Naive thymus-derived CD4-positive, alpha-beta T cell (primary cell): ENCODE data around the gene SEMA3F. TPM values are rescaled to one million over a fixed set of nuclear protein-coding genes. Genes with fewer than 3 reads are reported as not detected.

ENCODE experiments used
- ATAC-seq: fragments of 150-1000 bp; cut with Tn5 transposase; 2 replicates; pipeline ENCODE4 v1.10.0; 2021; ENCODE audit warnings: mild to moderate bottlenecking, moderate library complexity
- CTCF ChIA-PET: fragments of 350-600 bp; sonication (Branson Sonifier 250); formaldehyde crosslinking; loops from one replicate; lab custom pipeline; 2021; ENCODE audit warnings: antibody characterized with exemption; lab: Charles Lee
- POLR2A ChIA-PET: fragments of 350-600 bp; sonication (Branson Sonifier 250); formaldehyde crosslinking; loops from one replicate; lab custom pipeline; 2021; ENCODE audit warnings: antibody characterized with exemption, inconsistent platforms; lab: Charles Lee
- DNase-seq, 9 donors: peaks; one replicate each; pipeline versions ENCODE4 v3.0.0 to v3.0.0-alpha.2; 2020 to 2022; ENCODE audit warnings: mixed read lengths in 1 of 9
- H3K27ac ChIP-seq: one replicate; pipeline ENCODE4 v1.7.0; 2013; ENCODE audit warnings: mild to moderate bottlenecking, low read depth, low read length, moderate library complexity
- H3K27me3 ChIP-seq, 2 donors: one replicate each; pipeline ENCODE4 v1.7.0; 2013; ENCODE audit warnings: low read length in 2 of 2, mild to moderate bottlenecking in 2 of 2, moderate library complexity in 2 of 2; ENCODE audit not compliant: control insufficient read depth in 2 of 2, insufficient read depth in 2 of 2
- H3K36me3 ChIP-seq, 3 experiments: 1 replicate in 2 of 3; 2 replicates in 1 of 3; pipeline ENCODE4 v1.7.0; 2013; ENCODE audit warnings: low read length in 3 of 3, mild to moderate bottlenecking in 3 of 3, moderate library complexity in 1 of 3; ENCODE audit not compliant: insufficient read depth in 3 of 3, control insufficient read depth in 2 of 3
- H3K4me1 ChIP-seq, 2 donors: one replicate each; pipeline ENCODE4 v1.7.0; 2013; ENCODE audit warnings: low read length in 2 of 2, mild to moderate bottlenecking in 2 of 2, moderate library complexity in 1 of 2; ENCODE audit not compliant: control insufficient read depth in 2 of 2, insufficient read depth in 2 of 2
- H3K4me3 ChIP-seq: 2 replicates; pipeline ENCODE4 v1.7.0; 2013; ENCODE audit warnings: mild to moderate bottlenecking, low read length
- H3K9me3 ChIP-seq, 3 experiments: 1 replicate in 2 of 3; 2 replicates in 1 of 3; pipeline ENCODE4 v1.7.0; 2013; ENCODE audit warnings: low read length in 3 of 3; ENCODE audit not compliant: control insufficient read depth in 2 of 3
- H3K27ac Mint-ChIP-seq, 9 donors: one replicate each; pipeline ENCODE4 v1.8.0; 2020 to 2022; ENCODE audit warnings: mixed read lengths in 9 of 9, mild to moderate bottlenecking in 8 of 9, moderate library complexity in 5 of 9, inconsistent platforms in 2 of 9
- H3K27me3 Mint-ChIP-seq, 5 donors: one replicate each; pipeline ENCODE4 v1.8.0; 2021 to 2022; ENCODE audit warnings: mixed read lengths in 5 of 5, mild to moderate bottlenecking in 1 of 5
- H3K36me3 Mint-ChIP-seq, 5 donors: one replicate each; pipeline ENCODE4 v1.8.0; 2020 to 2022; ENCODE audit warnings: mixed read lengths in 5 of 5, mild to moderate bottlenecking in 3 of 5, inconsistent platforms in 1 of 5
- H3K4me1 Mint-ChIP-seq, 7 donors: one replicate each; pipeline ENCODE4 v1.8.0; 2020 to 2022; ENCODE audit warnings: mixed read lengths in 7 of 7, mild to moderate bottlenecking in 3 of 7, inconsistent platforms in 1 of 7
- H3K4me3 Mint-ChIP-seq, 10 donors: one replicate each; pipeline ENCODE4 v1.8.0; 2020 to 2022; ENCODE audit warnings: mild to moderate bottlenecking in 10 of 10, mixed read lengths in 10 of 10, moderate library complexity in 6 of 10, inconsistent platforms in 2 of 10
- H3K9me3 Mint-ChIP-seq, 11 donors: one replicate each; pipeline ENCODE4 v1.8.0; 2020 to 2022; ENCODE audit warnings: mixed read lengths in 11 of 11, mild to moderate bottlenecking in 4 of 11, inconsistent platforms in 1 of 11, moderate library complexity in 1 of 11
- intact Hi-C, 2 donors: fragments of 100-400 bp; cut with micrococcal nuclease; formaldehyde crosslinking; loops; one replicate each; pipeline ENCODE4 v1.15.1; 2023
- polyA plus RNA-seq, 2 donors: library from polyadenylated mRNA; unstranded; fragments of 300-500 nt; fragmentation: Illumina TruSeq; gene quantifications; one replicate each; pipeline ENCODE4 v1.2.3, GENCODE V29; 2021
- total RNA-seq, 6 experiments: library from RNA in 5 of 6; stranded (reverse) in 5 of 6; gene quantifications; 1 replicate in 5 of 6; 2 replicates in 1 of 6; pipeline ENCODE4 v1.2.3 and lab custom pipeline; 2021 to 2026

Gene SEMA3F
- total and polyA plus RNA-seq, 7 experiments from 2014 or later: 0.34 to 1.1 (median 0.69) TPM; not detected in 4

- H3K27me3 Mint-ChIP-seq: peaks cover 0 to 6% (median 4%) of the 10 kb centered on the region in 5 donors
- peaks cover 0 to 11% (median 4%) of the 10 kb centered on the region in 7 donors for H3K4me1 Mint-ChIP-seq
- no peaks in the 10 kb centered on the region for H3K36me3 ChIP-seq
- no peaks in the 10 kb centered on the region for H3K9me3 Mint-ChIP-seq
- intact Hi-C loops: no loop called here
- H3K4me3 Mint-ChIP-seq: no peak overlapping the region
- H3K36me3 Mint-ChIP-seq: no peaks in the 10 kb centered on the region
- ChIA-PET POLR2A (interaction anchor here (0.5 kb wide), 1 partner anchor 35 kb away, joined by 3 read pairs; no protein-coding TSS in a partner anchor), CTCF (interaction anchor here (7.8 kb wide), 1 partner anchor 39 kb away, joined by 108 read pairs; no protein-coding TSS in a partner anchor)
- ATAC-seq: peak; percentile 30
- H3K27me3 ChIP-seq: no peaks in the 10 kb centered on the region
- DNase-seq: peak in 6 of 9 donors; percentile 17 to 41 (median 20)
- H3K4me3 ChIP-seq: no peak overlapping the region
- peak overlapping the region in 1 of 9 donors; percentile 65 for H3K27ac Mint-ChIP-seq
- H3K4me1 ChIP-seq: peaks cover 5 to 8% of the 10 kb centered on the region in 2 donors
- H3K9me3 ChIP-seq: no peaks in the 10 kb centered on the region
- H3K27ac ChIP-seq: no peak overlapping the region
Measured at GRCh38 chr3:50189274-50189673, 34.1 kb downstream of the SEMA3F start.

GRCh38 chr3:50189989-50190388, 34.9 kb downstream of the SEMA3F start:
- Histone ChIP-seq H3K36me3 (no peaks in the 10 kb centered on the region), H3K4me1 (peaks cover 5 to 13% of the 10 kb centered on the region in 2 donors), H3K27ac (no peak overlapping the region), H3K4me3 (no peak overlapping the region), H3K9me3 (no peaks in the 10 kb centered on the region), H3K27me3 (no peaks in the 10 kb centered on the region)
- H3K9me3 Mint-ChIP-seq: no peaks in the 10 kb centered on the region
- peaks cover 4 to 16% (median 9%) of the 10 kb centered on the region in 7 donors for H3K4me1 Mint-ChIP-seq
- H3K36me3 Mint-ChIP-seq: no peaks in the 10 kb centered on the region
- H3K27ac Mint-ChIP-seq: no peak overlapping the region
- ChIA-PET CTCF (interaction anchor here (0.7 to 7.8 kb wide), 3 partner anchors 20 to 83 kb away, joined by 4 to 108 read pairs (median 47); no protein-coding TSS in a partner anchor), POLR2A (interaction anchor here (0.6 to 0.7 kb wide), 2 partner anchors 68 to 112 kb away, joined by 3 read pairs; no protein-coding TSS in a partner anchor)
- intact Hi-C loops: loop anchor here in 1 of 2 donors (10.0 kb wide), 1 partner anchor 375 kb away; the partner anchor contains the start of genes C3orf18 and HEMK1
- peaks cover 0 to 12% (median 4%) of the 10 kb centered on the region in 5 donors for H3K27me3 Mint-ChIP-seq
- ATAC-seq (no peak), DNase-seq (no peak)
- no peak overlapping the region for H3K4me3 Mint-ChIP-seq

GRCh38 chr3:50190936-50191660, 36.0 kb downstream of the SEMA3F start, which contains the start of gene GNAT1:
TSS of gene GNAT1 (plus strand) at chr3:50191610. CDS start at chr3:50191726, 116 bp downstream.
- Histone ChIP-seq H3K27me3 (no peaks in the 10 kb centered on the region), H3K9me3 (no peaks in the 10 kb centered on the region), H3K27ac (no peak within 1 kb of the TSS), H3K4me3 (no peak within 1 kb of the TSS), H3K4me1 (peaks cover 5 to 13% of the 10 kb centered on the region in 2 donors), H3K36me3 (no peaks in the 10 kb centered on the region)
- ATAC-seq: no peak
- Mint-ChIP-seq H3K27me3 (peaks cover 0 to 15% (median 4%) of the 10 kb centered on the region in 5 donors), H3K9me3 (no peaks in the 10 kb centered on the region), H3K27ac (no peak within 1 kb of the TSS), H3K36me3 (no peaks in the 10 kb centered on the region), H3K4me1 (peaks cover 4 to 16% (median 9%) of the 10 kb centered on the region in 7 donors), H3K4me3 (peak within 1 kb of the TSS in 1 of 10 donors; percentile 62)
- DNase-seq: no peak
- ChIA-PET CTCF (interaction anchor here (0.6 to 7.8 kb wide), 4 partner anchors 21 to 174 kb away, joined by 3 to 108 read pairs (median 26); no protein-coding TSS in a partner anchor), POLR2A (interaction anchor here (0.7 kb wide), 1 partner anchor 69 kb away, joined by 3 read pairs; no protein-coding TSS in a partner anchor)
- intact Hi-C loops: loop anchor here in 1 of 2 donors (10.0 kb wide), 1 partner anchor 374 kb away; the partner anchor contains the start of genes C3orf18 and HEMK1

- ATAC-seq (no peak), DNase-seq (no peak)
- Histone ChIP-seq H3K4me3 (no peak overlapping the region), H3K27me3 (no peaks in the 10 kb centered on the region), H3K9me3 (no peaks in the 10 kb centered on the region), H3K36me3 (no peaks in the 10 kb centered on the region), H3K4me1 (peaks cover 5 to 13% of the 10 kb centered on the region in 2 donors), H3K27ac (no peak overlapping the region)
- intact Hi-C loops: loop anchor here (1.0 to 10.0 kb wide), 4 partner anchors 34 to 373 kb away; partner anchors contain the start of genes C3orf18 (in 1 of the 2) and HEMK1 (in 1 of the 2)
- POLR2A ChIA-PET: interaction anchor here (0.9 kb wide), 1 partner anchor 44 kb away, joined by 3 read pairs; the partner anchor contains the start of gene GNAI2
- Mint-ChIP-seq H3K4me3 (no peak overlapping the region), H3K36me3 (no peaks in the 10 kb centered on the region), H3K27ac (no peak overlapping the region), H3K27me3 (peaks cover 0 to 21% (median 4%) of the 10 kb centered on the region in 5 donors), H3K4me1 (peaks cover 4 to 16% (median 9%) of the 10 kb centered on the region in 7 donors), H3K9me3 (no peaks in the 10 kb centered on the region)
- CTCF ChIA-PET: interaction anchor here (0.7 to 7.8 kb wide), 12 partner anchors 8 to 81 kb away, joined by 3 to 108 read pairs (median 4); no protein-coding TSS in a partner anchor
Measured at GRCh38 chr3:50192124-50192523, 37.0 kb downstream of the SEMA3F start.

GRCh38 chr3:50192689-50193141, 37.6 kb downstream of the SEMA3F start:
- no peak overlapping the region for H3K27ac ChIP-seq
- peak overlapping the region in 7 of 10 donors; percentile 45 to 67 (median 62) for H3K4me3 Mint-ChIP-seq
- H3K9me3 Mint-ChIP-seq: no peaks in the 10 kb centered on the region
- peak; percentile 53 for ATAC-seq
- CTCF ChIA-PET: interaction anchor here (0.7 to 7.8 kb wide), 11 partner anchors 9 to 80 kb away, joined by 3 to 108 read pairs (median 4); no protein-coding TSS in a partner anchor
- H3K27me3 Mint-ChIP-seq: peaks cover 0 to 21% (median 5%) of the 10 kb centered on the region in 5 donors
- H3K36me3 Mint-ChIP-seq: no peaks in the 10 kb centered on the region
- peaks cover 5 to 13% of the 10 kb centered on the region in 2 donors for H3K4me1 ChIP-seq
- H3K4me3 ChIP-seq: no peak overlapping the region
- DNase-seq: peak; percentile 73 to 90 (median 83)
- intact Hi-C loops: loop anchor here (1.0 to 10.0 kb wide), 4 partner anchors 34 to 372 kb away; partner anchors contain the start of genes C3orf18 (in 1 of the 2) and HEMK1 (in 1 of the 2)
- POLR2A ChIA-PET: interaction anchor here (0.9 kb wide), 1 partner anchor 43 kb away, joined by 3 read pairs; the partner anchor contains the start of gene GNAI2
- peak overlapping the region in 3 of 9 donors; percentile 51 to 70 (median 65) for H3K27ac Mint-ChIP-seq
- no peaks in the 10 kb centered on the region for H3K36me3 ChIP-seq
- H3K4me1 Mint-ChIP-seq: peaks cover 4 to 16% (median 9%) of the 10 kb centered on the region in 7 donors
- H3K9me3 ChIP-seq: no peaks in the 10 kb centered on the region
- H3K27me3 ChIP-seq: no peaks in the 10 kb centered on the region

GRCh38 chr3:50193286-50193685, 38.2 kb downstream of the SEMA3F start:
- peaks cover 0 to 21% (median 5%) of the 10 kb centered on the region in 5 donors for H3K27me3 Mint-ChIP-seq
- Histone ChIP-seq H3K4me3 (no peak overlapping the region), H3K36me3 (no peaks in the 10 kb centered on the region), H3K27ac (no peak overlapping the region), H3K4me1 (peaks cover 5 to 13% of the 10 kb centered on the region in 2 donors), H3K27me3 (no peaks in the 10 kb centered on the region), H3K9me3 (no peaks in the 10 kb centered on the region)
- H3K4me1 Mint-ChIP-seq: peaks cover 4 to 16% (median 9%) of the 10 kb centered on the region in 7 donors
- CTCF ChIA-PET: interaction anchor here (2.2 to 7.8 kb wide), 6 partner anchors 25 to 98 kb away, joined by 6 to 108 read pairs (median 26); partner anchors contain the start of gene IFRD2
- ATAC-seq (no peak), DNase-seq (no peak)
- H3K9me3 Mint-ChIP-seq: no peaks in the 10 kb centered on the region
- H3K36me3 Mint-ChIP-seq: no peaks in the 10 kb centered on the region
- POLR2A ChIA-PET: interaction anchor here (2.2 kb wide), 1 partner anchor 53 kb away, joined by 11 read pairs; no protein-coding TSS in a partner anchor
- no peak overlapping the region for H3K27ac Mint-ChIP-seq
- peak overlapping the region in 1 of 10 donors; percentile 62 for H3K4me3 Mint-ChIP-seq
- intact Hi-C loops: loop anchor here in 1 of 2 donors (10.0 kb wide), 1 partner anchor 372 kb away; the partner anchor contains the start of genes C3orf18 and HEMK1
